ENCODE measurements around the gene FBXO31.

The FBXO31 gene

DNA sequence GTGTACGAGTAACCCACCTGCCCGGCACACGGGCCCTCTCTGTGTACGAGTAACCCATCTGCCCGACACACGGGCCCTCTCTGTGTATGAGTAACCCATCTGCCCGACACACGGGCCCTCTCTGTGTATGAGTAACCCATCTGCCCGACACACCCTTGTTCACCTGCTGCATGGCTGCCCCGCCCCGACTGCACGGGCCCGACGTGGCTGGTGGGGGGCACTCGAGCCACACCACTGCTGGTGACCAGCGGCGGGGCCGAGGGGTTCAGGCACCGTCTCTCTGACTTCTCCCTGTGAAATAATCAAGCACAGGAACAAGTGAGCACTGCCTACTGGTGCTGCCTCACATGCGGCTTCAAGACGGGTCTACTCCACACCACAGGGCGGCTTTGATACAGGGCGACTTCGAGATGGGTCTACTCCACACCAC is 30.7 kb upstream of the FBXO31 start:
- Histone ChIP-seq H3K36me3 (peaks cover 85% of the 10 kb centered on the region), H3K4me1 (ENCODE audit: control insufficient read depth in 1 of 2, insufficient read depth in 1 of 2, low read depth in 1 of 2, low read length in 1 of 2) (no peaks in the 10 kb centered on the region), H3K27me3 (no peaks in the 10 kb centered on the region), H3K9me3 (no peaks in the 10 kb centered on the region), H3K4me3 (ENCODE audit: low read depth in 1 of 2, low read length in 1 of 2) (no peak overlapping the region), H3K27ac (no peak overlapping the region)
- TF ChIP-seq, protein P1, sequence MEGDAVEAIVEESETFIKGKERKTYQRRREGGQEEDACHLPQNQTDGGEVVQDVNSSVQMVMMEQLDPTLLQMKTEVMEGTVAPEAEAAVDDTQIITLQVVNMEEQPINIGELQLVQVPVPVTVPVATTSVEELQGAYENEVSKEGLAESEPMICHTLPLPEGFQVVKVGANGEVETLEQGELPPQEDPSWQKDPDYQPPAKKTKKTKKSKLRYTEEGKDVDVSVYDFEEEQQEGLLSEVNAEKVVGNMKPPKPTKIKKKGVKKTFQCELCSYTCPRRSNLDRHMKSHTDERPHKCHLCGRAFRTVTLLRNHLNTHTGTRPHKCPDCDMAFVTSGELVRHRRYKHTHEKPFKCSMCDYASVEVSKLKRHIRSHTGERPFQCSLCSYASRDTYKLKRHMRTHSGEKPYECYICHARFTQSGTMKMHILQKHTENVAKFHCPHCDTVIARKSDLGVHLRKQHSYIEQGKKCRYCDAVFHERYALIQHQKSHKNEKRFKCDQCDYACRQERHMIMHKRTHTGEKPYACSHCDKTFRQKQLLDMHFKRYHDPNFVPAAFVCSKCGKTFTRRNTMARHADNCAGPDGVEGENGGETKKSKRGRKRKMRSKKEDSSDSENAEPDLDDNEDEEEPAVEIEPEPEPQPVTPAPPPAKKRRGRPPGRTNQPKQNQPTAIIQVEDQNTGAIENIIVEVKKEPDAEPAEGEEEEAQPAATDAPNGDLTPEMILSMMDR (IDR thresholded peaks at IDR 0.05) = no peak

DNA sequence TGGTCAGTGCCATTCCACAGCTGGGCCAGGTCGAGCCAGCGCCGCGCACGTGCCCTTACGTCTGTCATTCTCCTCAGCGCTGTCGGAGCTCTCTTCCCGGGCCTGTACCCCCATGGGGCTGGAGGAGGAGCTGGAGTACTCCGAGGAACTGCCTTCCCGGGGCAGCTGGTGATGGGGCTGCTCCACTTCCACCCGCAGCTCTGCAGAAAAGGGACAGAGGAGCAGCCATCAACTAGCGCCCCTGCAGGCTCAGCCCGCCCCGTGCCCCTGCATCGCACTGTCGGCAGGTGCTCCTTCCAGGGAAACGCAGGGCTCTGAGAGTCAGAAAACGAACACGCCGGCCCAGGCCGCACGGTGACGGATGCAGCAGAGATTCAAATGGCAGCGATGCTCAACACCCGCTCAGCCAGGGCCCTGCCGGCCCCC is 29.4 kb upstream of the FBXO31 start:
- Histone ChIP-seq H3K4me3 (ENCODE audit: low read depth in 1 of 2, low read length in 1 of 2) (no peak overlapping the region), H3K9me3 (no peaks in the 10 kb centered on the region), H3K27me3 (no peaks in the 10 kb centered on the region), H3K27ac (no peak overlapping the region), H3K4me1 (ENCODE audit: control insufficient read depth in 1 of 2, insufficient read depth in 1 of 2, low read depth in 1 of 2, low read length in 1 of 2) (peaks cover 0 to 5% of the 10 kb centered on the region in 2 experiments), H3K36me3 (peaks cover 79% of the 10 kb centered on the region)
- TF ChIP-seq, protein P1 (IDR thresholded peaks at IDR 0.05) = no peak

DNA sequence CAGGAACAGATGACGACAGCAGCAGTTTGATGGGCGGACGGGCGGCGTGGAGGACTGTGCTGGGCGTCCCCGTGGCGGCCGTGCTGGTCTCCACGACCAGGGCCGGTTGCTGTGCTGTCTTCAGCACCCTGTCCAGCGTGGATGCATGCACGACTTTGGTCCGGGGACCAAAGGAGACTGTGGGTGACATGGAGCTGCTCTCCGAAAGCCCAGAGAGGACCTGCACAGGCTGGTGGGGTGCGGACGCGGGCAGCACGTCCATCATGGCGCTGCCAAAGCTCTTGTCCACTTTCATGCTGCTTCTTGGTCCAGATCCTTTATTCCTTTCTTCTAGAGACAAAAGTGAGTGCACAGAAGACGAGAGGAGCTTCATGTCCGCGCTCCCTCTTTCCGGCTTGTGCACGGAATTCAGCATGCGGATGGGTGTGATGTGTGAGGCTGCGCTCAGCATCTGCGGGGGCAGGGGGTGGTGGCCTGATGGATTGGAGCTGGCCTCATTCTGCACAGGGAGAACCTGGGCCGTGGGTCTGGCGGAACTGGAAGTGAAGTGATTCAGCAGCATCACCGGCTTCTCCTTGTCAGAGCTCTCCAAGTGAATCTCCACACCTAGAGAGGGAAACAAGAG is 28.9 kb upstream of the FBXO31 start:
- Histone ChIP-seq H3K4me1 (ENCODE audit: control insufficient read depth in 1 of 2, insufficient read depth in 1 of 2, low read depth in 1 of 2, low read length in 1 of 2) (peaks cover 0 to 9% of the 10 kb centered on the region in 2 experiments), H3K27ac (no peak overlapping the region), H3K27me3 (no peaks in the 10 kb centered on the region), H3K4me3 (ENCODE audit: low read depth in 1 of 2, low read length in 1 of 2) (no peak overlapping the region), H3K36me3 (peaks cover 78% of the 10 kb centered on the region), H3K9me3 (no peaks in the 10 kb centered on the region)
- TF ChIP-seq, protein P1 (IDR thresholded peaks at IDR 0.05) = no peak

DNA sequence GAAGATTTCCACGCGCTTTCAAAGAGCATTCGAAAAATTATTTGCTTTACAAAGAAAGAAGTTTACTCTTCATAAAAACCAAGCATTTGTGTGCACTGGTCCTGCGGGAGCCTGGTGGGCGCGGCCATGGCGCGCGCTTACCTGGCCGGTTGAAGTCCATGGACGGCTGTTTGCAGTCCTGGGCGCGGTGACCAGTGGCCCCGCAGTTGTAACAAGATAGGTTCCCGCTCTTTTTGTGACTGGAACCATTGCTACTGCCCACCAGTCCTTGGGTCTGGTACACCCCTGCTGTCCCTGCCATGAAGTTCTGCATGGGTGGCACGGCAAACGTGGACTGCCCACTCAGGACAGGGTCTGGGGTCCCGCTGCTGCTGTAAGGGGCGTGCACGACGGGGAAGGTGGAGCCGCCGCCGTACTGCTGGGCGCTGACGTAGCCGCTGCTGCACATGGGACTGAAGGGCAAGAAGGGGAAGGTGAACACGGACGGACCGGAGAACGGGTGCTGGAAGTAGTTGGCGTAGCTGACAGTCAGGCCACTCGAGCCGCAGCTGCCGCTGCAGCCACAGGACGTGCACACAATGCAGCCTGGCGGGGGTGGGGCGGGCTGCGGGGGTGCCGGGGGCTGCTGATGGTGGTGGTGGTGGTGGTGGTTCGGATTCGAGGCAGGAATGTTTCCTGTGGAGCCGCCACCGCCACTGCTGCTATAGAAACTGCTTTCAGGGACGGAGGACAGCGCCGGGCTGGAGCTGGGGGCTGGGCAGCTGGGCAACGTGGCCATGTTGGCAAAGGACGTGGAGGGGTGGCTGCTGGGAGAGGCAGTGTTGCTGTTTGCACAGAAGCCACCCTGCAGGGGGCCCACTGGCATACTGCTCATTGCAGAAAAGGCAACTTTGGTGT is 28.0 kb upstream of the FBXO31 start:
- H3K27me3 ChIP-seq = no peaks in the 10 kb centered on the region
- H3K27ac ChIP-seq = no peak overlapping the region
- peaks cover 0 to 18% of the 10 kb centered on the region in 2 experiments for H3K4me1 ChIP-seq (ENCODE audit: control insufficient read depth in 1 of 2, insufficient read depth in 1 of 2, low read depth in 1 of 2, low read length in 1 of 2)
- H3K36me3 ChIP-seq = peaks cover 79% of the 10 kb centered on the region
- no peaks in the 10 kb centered on the region for H3K9me3 ChIP-seq
- H3K4me3 ChIP-seq (ENCODE audit: low read depth in 1 of 2, low read length in 1 of 2) = no peak overlapping the region
- TF ChIP-seq, protein P1 (IDR thresholded peaks at IDR 0.05) = no peak

DNA sequence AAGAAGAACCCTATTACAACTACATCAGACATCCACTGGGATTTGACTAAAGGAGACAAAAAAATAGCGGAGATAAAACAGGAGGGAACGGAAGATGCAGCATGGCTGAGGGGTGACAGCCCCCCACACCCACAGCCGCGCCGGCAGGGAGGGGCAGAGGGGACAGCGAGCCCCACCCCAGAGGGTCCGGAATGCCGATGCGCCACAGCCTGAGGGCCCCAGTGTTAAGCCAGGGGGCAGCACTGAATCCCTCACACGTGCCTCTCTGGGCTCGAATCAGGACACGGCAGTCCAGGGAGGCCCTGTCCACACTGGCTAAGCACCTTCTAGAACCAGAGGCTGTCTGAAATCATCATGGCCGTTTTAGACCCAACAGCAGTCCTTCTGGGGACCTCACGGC is 27.4 kb upstream of the FBXO31 start:
- H3K27ac ChIP-seq = no peak overlapping the region
- peaks cover 0 to 18% of the 10 kb centered on the region in 2 experiments for H3K4me1 ChIP-seq (ENCODE audit: control insufficient read depth in 1 of 2, insufficient read depth in 1 of 2, low read depth in 1 of 2, low read length in 1 of 2)
- TF ChIP-seq, protein P1 (IDR thresholded peaks at IDR 0.05) = no peak
- H3K27me3 ChIP-seq = no peaks in the 10 kb centered on the region
- no peak overlapping the region for H3K4me3 ChIP-seq (ENCODE audit: low read depth in 1 of 2, low read length in 1 of 2)
- no peaks in the 10 kb centered on the region for H3K9me3 ChIP-seq
- peaks cover 77% of the 10 kb centered on the region for H3K36me3 ChIP-seq
